Panc1 (cell line): ENCODE results near the gene CRK. TPM values are rescaled to one million over a fixed set of nuclear protein-coding genes. Genes with fewer than 3 reads are reported as not detected.
"Not testable (repeated sequence)": the region's sequence is repeated elsewhere in the genome, so short reads cannot be mapped to it uniquely, and the experiment has no call there.

Experiments
- ATAC-seq: fragments of 200-7000 bp; cut with Tn5 transposase; 2 replicates; pipeline ENCODE4 v1.9.1; 2020; ENCODE audit warnings: mild to moderate bottlenecking, moderate library complexity
- BruUV-seq: library from RNA; stranded (reverse); fragments of 400-500 nt; replicated peaks from 2 replicates; lab custom pipeline; 2021; lab: Mats Ljungman, UMichigan
- CTCF ChIA-PET: fragments of 300-600 bp; sonication (Branson Sonifier 250); formaldehyde crosslinking; loops from one replicate; lab custom pipeline; 2022; ENCODE audit warnings: antibody characterized with exemption; lab: Charles Lee
- POLR2A ChIA-PET: fragments of 300-600 bp; sonication (Branson Sonifier 250); formaldehyde crosslinking; loops from one replicate; lab custom pipeline; 2022; ENCODE audit warnings: antibody characterized with exemption; lab: Charles Lee
- DNase-seq: peaks from one replicate; pipeline ENCODE4 v3.0.0-alpha.2; 2010; ENCODE audit warnings: low read depth, low spot score
- H3K27ac ChIP-seq: 2 replicates; pipeline ENCODE4 v1.5.1; 2011; ENCODE audit warnings: mild to moderate bottlenecking, low read length, inconsistent platforms
- H3K27me3 ChIP-seq: fragments of 200-500 bp; sonication (Bioruptor generic); 2 replicates; pipeline ENCODE4 v1.6.0; 2014; ENCODE audit warnings: low read length, inconsistent platforms; ENCODE audit not compliant: control insufficient read depth, insufficient read depth
- H3K36me3 ChIP-seq: fragments of 200-500 bp; sonication (Bioruptor generic); 2 replicates; pipeline ENCODE4 v1.5.1; 2014; ENCODE audit warnings: inconsistent platforms, mild to moderate bottlenecking, low read length, moderate library complexity; ENCODE audit not compliant: control insufficient read depth, insufficient read depth
- H3K4me1 ChIP-seq: 2 replicates; pipeline ENCODE4 v1.5.1; 2011; ENCODE audit warnings: inconsistent platforms, mild to moderate bottlenecking, low read length, moderate library complexity; ENCODE audit not compliant: control insufficient read depth, insufficient read depth
- H3K4me3 ChIP-seq, 2 experiments: 2 replicates each; pipeline ENCODE4 v1.5.1; 2011 to 2012; ENCODE audit warnings: low read depth in 2 of 2, low read length in 2 of 2, mild to moderate bottlenecking in 2 of 2, inconsistent platforms in 1 of 2, moderate library complexity in 1 of 2
- H3K9me3 ChIP-seq: fragments of 200-500 bp; sonication (Bioruptor generic); 2 replicates; pipeline ENCODE4 v1.5.1; 2014; ENCODE audit warnings: low read depth, mild to moderate bottlenecking, inconsistent platforms, low read length, moderate library complexity; ENCODE audit not compliant: control insufficient read depth, insufficient read depth
- POLR2AphosphoS5 ChIP-seq: IDR thresholded peaks from 2 replicates; pipeline ENCODE4 v1.6.1; 2012; ENCODE audit warnings: mild to moderate bottlenecking, low read depth, low read length, moderate library complexity
- SIN3A ChIP-seq: IDR thresholded peaks from 2 replicates; pipeline ENCODE4 v1.6.1; 2012; ENCODE audit warnings: low read depth, mild to moderate bottlenecking, low read length, moderate library complexity, borderline replicate concordance; ENCODE audit not compliant: insufficient read depth
- TCF7L2 ChIP-seq: IDR thresholded peaks from 2 replicates; pipeline ENCODE4 v1.6.1; 2011; ENCODE audit warnings: mild to moderate bottlenecking, low read depth, low read length, inconsistent platforms
- in situ Hi-C: cut with HindIII; loops from 2 replicates; pipeline ENCODE4 v1.10.0; 2016; ENCODE audit warnings: low sequenced_read_pairs, low pct_unique_long_range_greater_than_20kb
- intact Hi-C: fragments of 100-400 bp; cut with micrococcal nuclease; formaldehyde crosslinking; loops from one replicate; pipeline ENCODE4 v1.10.0; 2022; ENCODE audit not compliant: unreplicated experiment
- total RNA-seq: library from RNA; stranded (reverse); gene quantifications from one replicate; pipeline ENCODE4 v1.2.1, GENCODE V29; 2021; ENCODE audit not compliant: unreplicated experiment
- TF ChIP-seq, protein P1 (sequence below): fragments of 450-650 bp; IDR thresholded peaks from 2 replicates; pipeline ENCODE4 v1.5.1; 2017; ENCODE audit warnings: mild to moderate bottlenecking
- TF ChIP-seq, protein P2 (sequence below), 2 experiments: IDR thresholded peaks; 2 replicates each; pipeline ENCODE4 v1.6.1; 2011 to 2012; ENCODE audit warnings: low read depth in 2 of 2, control low read depth in 1 of 2, low read length in 1 of 2, mild to moderate bottlenecking in 1 of 2, moderate library complexity in 1 of 2; ENCODE audit not compliant: insufficient read depth in 1 of 2

The CRK gene
- total RNA-seq, 1 experiment from 2014 or later, result 67.0 TPM

DNA sequence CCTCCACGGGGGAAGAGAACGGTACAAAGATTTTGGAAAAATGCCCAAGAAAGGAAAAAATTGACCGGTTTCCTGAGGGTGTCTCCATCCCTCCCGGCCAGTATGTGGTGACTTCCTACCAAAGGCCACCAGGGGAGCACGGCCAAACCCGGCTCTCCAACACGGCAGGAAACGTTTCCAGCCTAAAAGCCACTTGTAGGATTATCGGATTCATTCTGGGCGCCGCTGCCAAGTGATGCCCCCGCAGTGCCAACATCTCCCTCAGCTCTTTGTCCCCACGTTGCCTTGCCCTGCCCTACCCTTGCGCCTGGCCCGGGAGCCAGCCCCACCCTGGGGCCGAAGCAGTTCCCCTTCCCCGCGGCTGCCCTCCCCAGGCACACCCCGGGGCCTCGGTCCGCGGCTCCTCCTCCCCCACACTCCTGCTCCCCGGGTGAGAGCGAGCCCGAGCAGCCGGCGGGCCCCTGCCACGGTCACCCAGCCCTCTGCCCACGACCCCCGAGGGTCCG lies 688 bp downstream of the CRK start:
- TF ChIP-seq POLR2AphosphoS5 (no peak), TCF7L2 (no peak), SIN3A (no peak)
- TF ChIP-seq, protein P1, sequence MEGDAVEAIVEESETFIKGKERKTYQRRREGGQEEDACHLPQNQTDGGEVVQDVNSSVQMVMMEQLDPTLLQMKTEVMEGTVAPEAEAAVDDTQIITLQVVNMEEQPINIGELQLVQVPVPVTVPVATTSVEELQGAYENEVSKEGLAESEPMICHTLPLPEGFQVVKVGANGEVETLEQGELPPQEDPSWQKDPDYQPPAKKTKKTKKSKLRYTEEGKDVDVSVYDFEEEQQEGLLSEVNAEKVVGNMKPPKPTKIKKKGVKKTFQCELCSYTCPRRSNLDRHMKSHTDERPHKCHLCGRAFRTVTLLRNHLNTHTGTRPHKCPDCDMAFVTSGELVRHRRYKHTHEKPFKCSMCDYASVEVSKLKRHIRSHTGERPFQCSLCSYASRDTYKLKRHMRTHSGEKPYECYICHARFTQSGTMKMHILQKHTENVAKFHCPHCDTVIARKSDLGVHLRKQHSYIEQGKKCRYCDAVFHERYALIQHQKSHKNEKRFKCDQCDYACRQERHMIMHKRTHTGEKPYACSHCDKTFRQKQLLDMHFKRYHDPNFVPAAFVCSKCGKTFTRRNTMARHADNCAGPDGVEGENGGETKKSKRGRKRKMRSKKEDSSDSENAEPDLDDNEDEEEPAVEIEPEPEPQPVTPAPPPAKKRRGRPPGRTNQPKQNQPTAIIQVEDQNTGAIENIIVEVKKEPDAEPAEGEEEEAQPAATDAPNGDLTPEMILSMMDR, result no peak
- TF ChIP-seq, protein P2, sequence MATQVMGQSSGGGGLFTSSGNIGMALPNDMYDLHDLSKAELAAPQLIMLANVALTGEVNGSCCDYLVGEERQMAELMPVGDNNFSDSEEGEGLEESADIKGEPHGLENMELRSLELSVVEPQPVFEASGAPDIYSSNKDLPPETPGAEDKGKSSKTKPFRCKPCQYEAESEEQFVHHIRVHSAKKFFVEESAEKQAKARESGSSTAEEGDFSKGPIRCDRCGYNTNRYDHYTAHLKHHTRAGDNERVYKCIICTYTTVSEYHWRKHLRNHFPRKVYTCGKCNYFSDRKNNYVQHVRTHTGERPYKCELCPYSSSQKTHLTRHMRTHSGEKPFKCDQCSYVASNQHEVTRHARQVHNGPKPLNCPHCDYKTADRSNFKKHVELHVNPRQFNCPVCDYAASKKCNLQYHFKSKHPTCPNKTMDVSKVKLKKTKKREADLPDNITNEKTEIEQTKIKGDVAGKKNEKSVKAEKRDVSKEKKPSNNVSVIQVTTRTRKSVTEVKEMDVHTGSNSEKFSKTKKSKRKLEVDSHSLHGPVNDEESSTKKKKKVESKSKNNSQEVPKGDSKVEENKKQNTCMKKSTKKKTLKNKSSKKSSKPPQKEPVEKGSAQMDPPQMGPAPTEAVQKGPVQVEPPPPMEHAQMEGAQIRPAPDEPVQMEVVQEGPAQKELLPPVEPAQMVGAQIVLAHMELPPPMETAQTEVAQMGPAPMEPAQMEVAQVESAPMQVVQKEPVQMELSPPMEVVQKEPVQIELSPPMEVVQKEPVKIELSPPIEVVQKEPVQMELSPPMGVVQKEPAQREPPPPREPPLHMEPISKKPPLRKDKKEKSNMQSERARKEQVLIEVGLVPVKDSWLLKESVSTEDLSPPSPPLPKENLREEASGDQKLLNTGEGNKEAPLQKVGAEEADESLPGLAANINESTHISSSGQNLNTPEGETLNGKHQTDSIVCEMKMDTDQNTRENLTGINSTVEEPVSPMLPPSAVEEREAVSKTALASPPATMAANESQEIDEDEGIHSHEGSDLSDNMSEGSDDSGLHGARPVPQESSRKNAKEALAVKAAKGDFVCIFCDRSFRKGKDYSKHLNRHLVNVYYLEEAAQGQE (IDR thresholded peaks at IDR 0.05; ENCODE audit: insufficient read depth in 1 of 2, low read depth in 2 of 2, low read length in 1 of 2), result no peak
- POLR2A ChIA-PET, result no interaction called here
- DNase-seq (no peak), ATAC-seq (peak; percentile 44)
- no TSS peak for BruUV-seq
- intact Hi-C loops, result loop anchor here (10.0 kb wide), 1 partner anchor 91 kb away; no protein-coding TSS in a partner anchor
- H3K4me3 ChIP-seq, result peak overlapping the region; percentile 85 to 90
- CTCF ChIA-PET, result no interaction called here
- no peaks in the 10 kb centered on the region for H3K27me3 ChIP-seq
- no peaks in the 10 kb centered on the region for H3K9me3 ChIP-seq
- peaks cover 18% of the 10 kb centered on the region for H3K4me1 ChIP-seq
- in situ Hi-C loops, result no loop called here
- no peaks in the 10 kb centered on the region; the same call in none of the 2 replicates for H3K36me3 ChIP-seq
- peak overlapping the region; percentile 91 for H3K27ac ChIP-seq

DNA sequence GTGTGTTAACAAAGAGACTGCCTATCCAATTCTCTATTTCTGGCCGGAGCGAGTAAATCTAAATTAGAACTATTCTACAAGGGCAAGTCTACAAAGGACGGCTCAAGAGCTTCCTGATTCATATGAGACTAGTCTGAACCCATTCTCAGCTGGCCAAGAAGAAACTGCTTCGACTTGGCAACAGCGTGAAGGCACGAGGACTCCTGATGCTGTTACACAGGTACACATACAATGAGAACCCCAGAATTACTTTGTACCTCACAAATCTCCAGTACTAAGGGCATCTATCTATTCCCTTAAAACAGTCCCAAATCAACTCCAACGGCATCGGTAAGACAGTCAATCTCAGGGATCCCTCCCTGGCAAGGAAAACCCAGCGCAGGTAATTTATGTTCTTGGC lies 1.5 kb downstream of the CRK start:
- Histone ChIP-seq H3K4me3 (peak overlapping the region; percentile 85 to 90), H3K4me1 (peaks cover 16% of the 10 kb centered on the region), H3K27ac (peak overlapping the region; percentile 91), H3K27me3 (no peaks in the 10 kb centered on the region), H3K36me3 (no peaks in the 10 kb centered on the region; the same call in none of the 2 replicates), H3K9me3 (no peaks in the 10 kb centered on the region)
- POLR2A ChIA-PET, result no interaction called here
- no peak for DNase-seq
- in situ Hi-C loops (no loop called here), intact Hi-C loops (loop anchor here (10.0 kb wide), 1 partner anchor 90 kb away; no protein-coding TSS in a partner anchor)
- CTCF ChIA-PET, result no interaction called here
- no peak for ATAC-seq
- TF ChIP-seq SIN3A, result no peak
- TF ChIP-seq POLR2AphosphoS5, result no peak
- TF ChIP-seq TCF7L2, result no peak
- TF ChIP-seq, protein P1, result no peak
- TF ChIP-seq, protein P2 (IDR thresholded peaks at IDR 0.05; ENCODE audit: insufficient read depth in 1 of 2, low read depth in 2 of 2, low read length in 1 of 2), result no peak
- no TSS peak for BruUV-seq

DNA sequence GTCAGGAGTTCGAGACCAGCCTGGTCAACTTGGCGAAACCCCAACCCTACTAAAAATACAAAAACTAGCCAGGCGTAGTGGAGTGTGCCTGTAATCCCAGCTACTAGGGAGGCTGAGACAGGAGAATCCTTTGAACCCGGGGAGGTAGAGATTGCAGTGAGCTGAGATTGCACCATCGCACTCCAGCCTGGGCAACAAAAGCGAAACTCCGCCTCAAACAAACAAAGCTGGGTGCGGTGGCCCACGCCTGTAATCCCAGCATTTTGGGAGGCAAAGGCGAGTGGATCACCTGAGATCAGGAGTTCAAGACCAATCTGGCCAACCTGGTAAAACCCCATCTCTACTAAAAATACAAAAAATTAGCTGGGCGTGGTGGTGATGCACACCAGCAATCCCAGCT lies 2.3 kb downstream of the CRK start:
- in situ Hi-C loops, BruUV-seq, H3K27me3 ChIP-seq, ATAC-seq, H3K36me3 ChIP-seq, DNase-seq, CTCF ChIA-PET, H3K9me3 ChIP-seq, H3K4me3 ChIP-seq, POLR2A ChIA-PET: not testable (repeated sequence)
- peaks cover 18% of the 10 kb centered on the region for H3K4me1 ChIP-seq
- intact Hi-C loops, result loop anchor here (10.0 kb wide), 1 partner anchor 89 kb away; no protein-coding TSS in a partner anchor
- 0 out of 2 replicates have a peak overlapping the region, but pooled peaks have one; percentile 17 for H3K27ac ChIP-seq
